HL-60 (cell line): ENCODE measurements around the gene MAPKAPK5.
"Not testable (repeated sequence)": the region's sequence is repeated elsewhere in the genome, so short reads cannot be mapped to it uniquely, and the experiment has no call there.

Source experiments
- GABPA ChIP-seq: IDR thresholded peaks from 2 replicates; pipeline ENCODE4 v1.6.1; 2012; ENCODE audit warnings: low read depth
- POLR2AphosphoS5 ChIP-seq: IDR thresholded peaks from 2 replicates; pipeline ENCODE4 v1.6.1; 2012; ENCODE audit warnings: low read depth
- SPI1 ChIP-seq: IDR thresholded peaks from 2 replicates; pipeline ENCODE4 v1.6.1; 2012; ENCODE audit warnings: low read depth, mild to moderate bottlenecking, borderline replicate concordance
- TF ChIP-seq, protein P1 (sequence below): IDR thresholded peaks from one replicate; pipeline ENCODE4 v1.5.1; 2011; ENCODE audit warnings: low read length, control low read depth, inconsistent platforms; ENCODE audit not compliant: insufficient read depth
- TF ChIP-seq, protein P2 (sequence below): IDR thresholded peaks from 2 replicates; pipeline ENCODE4 v1.6.1; 2012; ENCODE audit warnings: low read depth; ENCODE audit not compliant: insufficient replicate concordance

- TF ChIP-seq, protein P1, sequence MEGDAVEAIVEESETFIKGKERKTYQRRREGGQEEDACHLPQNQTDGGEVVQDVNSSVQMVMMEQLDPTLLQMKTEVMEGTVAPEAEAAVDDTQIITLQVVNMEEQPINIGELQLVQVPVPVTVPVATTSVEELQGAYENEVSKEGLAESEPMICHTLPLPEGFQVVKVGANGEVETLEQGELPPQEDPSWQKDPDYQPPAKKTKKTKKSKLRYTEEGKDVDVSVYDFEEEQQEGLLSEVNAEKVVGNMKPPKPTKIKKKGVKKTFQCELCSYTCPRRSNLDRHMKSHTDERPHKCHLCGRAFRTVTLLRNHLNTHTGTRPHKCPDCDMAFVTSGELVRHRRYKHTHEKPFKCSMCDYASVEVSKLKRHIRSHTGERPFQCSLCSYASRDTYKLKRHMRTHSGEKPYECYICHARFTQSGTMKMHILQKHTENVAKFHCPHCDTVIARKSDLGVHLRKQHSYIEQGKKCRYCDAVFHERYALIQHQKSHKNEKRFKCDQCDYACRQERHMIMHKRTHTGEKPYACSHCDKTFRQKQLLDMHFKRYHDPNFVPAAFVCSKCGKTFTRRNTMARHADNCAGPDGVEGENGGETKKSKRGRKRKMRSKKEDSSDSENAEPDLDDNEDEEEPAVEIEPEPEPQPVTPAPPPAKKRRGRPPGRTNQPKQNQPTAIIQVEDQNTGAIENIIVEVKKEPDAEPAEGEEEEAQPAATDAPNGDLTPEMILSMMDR = not testable (repeated sequence)
- not testable (repeated sequence) for TF ChIP-seq POLR2AphosphoS5, SPI1, GABPA
- TF ChIP-seq, protein P2, sequence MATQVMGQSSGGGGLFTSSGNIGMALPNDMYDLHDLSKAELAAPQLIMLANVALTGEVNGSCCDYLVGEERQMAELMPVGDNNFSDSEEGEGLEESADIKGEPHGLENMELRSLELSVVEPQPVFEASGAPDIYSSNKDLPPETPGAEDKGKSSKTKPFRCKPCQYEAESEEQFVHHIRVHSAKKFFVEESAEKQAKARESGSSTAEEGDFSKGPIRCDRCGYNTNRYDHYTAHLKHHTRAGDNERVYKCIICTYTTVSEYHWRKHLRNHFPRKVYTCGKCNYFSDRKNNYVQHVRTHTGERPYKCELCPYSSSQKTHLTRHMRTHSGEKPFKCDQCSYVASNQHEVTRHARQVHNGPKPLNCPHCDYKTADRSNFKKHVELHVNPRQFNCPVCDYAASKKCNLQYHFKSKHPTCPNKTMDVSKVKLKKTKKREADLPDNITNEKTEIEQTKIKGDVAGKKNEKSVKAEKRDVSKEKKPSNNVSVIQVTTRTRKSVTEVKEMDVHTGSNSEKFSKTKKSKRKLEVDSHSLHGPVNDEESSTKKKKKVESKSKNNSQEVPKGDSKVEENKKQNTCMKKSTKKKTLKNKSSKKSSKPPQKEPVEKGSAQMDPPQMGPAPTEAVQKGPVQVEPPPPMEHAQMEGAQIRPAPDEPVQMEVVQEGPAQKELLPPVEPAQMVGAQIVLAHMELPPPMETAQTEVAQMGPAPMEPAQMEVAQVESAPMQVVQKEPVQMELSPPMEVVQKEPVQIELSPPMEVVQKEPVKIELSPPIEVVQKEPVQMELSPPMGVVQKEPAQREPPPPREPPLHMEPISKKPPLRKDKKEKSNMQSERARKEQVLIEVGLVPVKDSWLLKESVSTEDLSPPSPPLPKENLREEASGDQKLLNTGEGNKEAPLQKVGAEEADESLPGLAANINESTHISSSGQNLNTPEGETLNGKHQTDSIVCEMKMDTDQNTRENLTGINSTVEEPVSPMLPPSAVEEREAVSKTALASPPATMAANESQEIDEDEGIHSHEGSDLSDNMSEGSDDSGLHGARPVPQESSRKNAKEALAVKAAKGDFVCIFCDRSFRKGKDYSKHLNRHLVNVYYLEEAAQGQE = not testable (repeated sequence)
Measured at GRCh38 chr12:111824312-111824711, 17.7 kb upstream of the MAPKAPK5 start.
